ENCODE data around the gene SYF2. TPM values are rescaled to one million over a fixed set of nuclear protein-coding genes. Genes with fewer than 3 reads are reported as not detected.

Gene SYF2
- total and polyA plus RNA-seq, 2 experiments from 2014 or later: 24.6 to 82.6 TPM

DNA sequence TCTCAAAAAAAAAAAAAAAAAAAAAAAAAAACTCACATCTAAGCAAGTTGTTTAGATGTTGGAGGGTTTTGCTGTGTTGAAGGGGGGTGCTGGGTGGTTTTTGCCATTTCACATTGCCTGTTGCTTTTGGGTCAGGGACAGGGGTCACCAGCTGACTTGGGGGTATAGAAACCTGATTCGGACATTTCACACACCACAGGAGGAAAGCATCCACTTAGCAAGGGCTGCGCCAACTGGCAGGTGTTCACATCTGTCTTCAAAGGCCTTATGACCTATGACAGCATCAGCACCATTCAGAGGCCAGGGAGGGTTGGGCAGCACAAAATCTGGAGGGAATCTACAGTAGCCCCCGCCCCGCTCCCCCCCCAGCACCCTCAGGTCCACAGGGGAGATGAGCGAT is 45.2 kb downstream of the SYF2 start (continued):
- TF ChIP-seq EZH2 (IDR thresholded peaks at IDR 0.05; ENCODE audit: low read depth, unreplicated experiment) (no peak), JUNB (IDR thresholded peaks at IDR 0.05; ENCODE audit: unreplicated experiment) (no peak)

DNA sequence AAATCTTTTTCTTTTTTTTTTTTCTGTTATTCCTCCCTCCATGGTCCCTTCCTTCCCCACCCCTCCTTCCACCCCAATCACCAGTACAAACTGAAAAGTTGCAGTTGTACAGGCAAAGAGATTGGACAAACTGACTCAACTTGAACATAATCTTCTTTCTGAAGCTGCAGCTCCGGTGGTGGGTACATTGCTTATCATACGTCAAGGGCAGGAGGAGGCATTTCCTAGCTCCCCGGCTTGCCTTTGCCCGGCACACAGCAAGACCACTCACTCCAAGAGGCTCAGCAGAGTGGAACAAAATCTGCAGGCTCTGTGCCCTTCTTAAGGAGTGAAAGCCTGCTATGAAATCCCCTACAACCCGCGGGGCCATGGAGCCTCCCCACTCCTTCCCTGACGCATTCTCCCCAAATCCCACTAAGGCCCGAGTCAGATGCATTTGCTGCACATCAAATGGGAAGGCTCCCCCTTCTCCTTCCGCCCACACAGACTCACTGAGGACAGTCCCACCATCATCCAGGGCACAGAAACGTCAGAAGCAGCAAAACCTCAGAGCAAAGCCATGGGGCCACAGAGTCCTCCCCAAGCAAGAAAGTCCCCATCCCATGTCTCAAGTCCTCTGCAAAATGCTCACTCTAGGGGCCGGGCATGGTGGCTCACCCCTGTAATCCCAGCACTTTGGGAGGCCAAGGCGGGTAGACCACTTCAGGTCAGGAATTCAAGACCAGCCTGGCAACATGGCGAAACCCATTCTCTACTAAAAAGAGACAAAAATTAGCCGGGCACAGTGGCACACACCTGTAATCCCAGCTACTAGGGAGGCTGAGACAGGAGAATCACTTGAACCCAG is 45.9 kb downstream of the SYF2 start:
- ATAC-seq (no peak), DNase-seq (ENCODE audit: low spot score) (no peak)
- Mint-ChIP-seq H3K36me3 (ENCODE audit: low read depth) (no peaks in the 10 kb centered on the region), H3K27ac (no peak overlapping the region), H3K4me1 (no peaks in the 10 kb centered on the region), H3K27me3 (ENCODE audit: insufficient read depth, low read depth, poor library complexity) (peaks cover 3% of the 10 kb centered on the region), H3K4me3 (no peak overlapping the region), H3K9me3 (no peaks in the 10 kb centered on the region)
- Histone ChIP-seq H3K27me3 (ENCODE audit: insufficient read depth) (no peaks in the 10 kb centered on the region), H4K20me1 (replicated peaks; ENCODE audit: insufficient read depth) (no peaks in the 10 kb centered on the region), H3K36me3 (ENCODE audit: insufficient read depth) (no peaks in the 10 kb centered on the region), H3K4me3 (no peak overlapping the region), H3F3A (replicated peaks; ENCODE audit: low read depth) (no peaks in the 10 kb centered on the region), H3K9me2 (ENCODE audit: insufficient read depth) (no peaks in the 10 kb centered on the region), H3K4me2 (no peak overlapping the region), H3K27ac (ENCODE audit: low read depth) (no peak overlapping the region), H2AFZ (no peak overlapping the region), H3K4me1 (ENCODE audit: insufficient read depth) (no peaks in the 10 kb centered on the region), H3K79me2 (replicated peaks; ENCODE audit: insufficient read depth) (no peaks in the 10 kb centered on the region)
- no peak for TF ChIP-seq STAT1 (IDR thresholded peaks at IDR 0.05; ENCODE audit: unreplicated experiment)
- no peak for TF ChIP-seq EZH2phosphoT487 (IDR thresholded peaks at IDR 0.05; ENCODE audit: unreplicated experiment)
- TF ChIP-seq, protein P1, sequence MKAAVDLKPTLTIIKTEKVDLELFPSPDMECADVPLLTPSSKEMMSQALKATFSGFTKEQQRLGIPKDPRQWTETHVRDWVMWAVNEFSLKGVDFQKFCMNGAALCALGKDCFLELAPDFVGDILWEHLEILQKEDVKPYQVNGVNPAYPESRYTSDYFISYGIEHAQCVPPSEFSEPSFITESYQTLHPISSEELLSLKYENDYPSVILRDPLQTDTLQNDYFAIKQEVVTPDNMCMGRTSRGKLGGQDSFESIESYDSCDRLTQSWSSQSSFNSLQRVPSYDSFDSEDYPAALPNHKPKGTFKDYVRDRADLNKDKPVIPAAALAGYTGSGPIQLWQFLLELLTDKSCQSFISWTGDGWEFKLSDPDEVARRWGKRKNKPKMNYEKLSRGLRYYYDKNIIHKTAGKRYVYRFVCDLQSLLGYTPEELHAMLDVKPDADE (IDR thresholded peaks at IDR 0.05): no peak
- TF ChIP-seq ZNF114 (CRISPR knock-in tag; IDR thresholded peaks at IDR 0.05): no peak
- TF ChIP-seq ZNF331 (CRISPR knock-in tag; IDR thresholded peaks at IDR 0.05; ENCODE audit: low read depth): no peak

DNA sequence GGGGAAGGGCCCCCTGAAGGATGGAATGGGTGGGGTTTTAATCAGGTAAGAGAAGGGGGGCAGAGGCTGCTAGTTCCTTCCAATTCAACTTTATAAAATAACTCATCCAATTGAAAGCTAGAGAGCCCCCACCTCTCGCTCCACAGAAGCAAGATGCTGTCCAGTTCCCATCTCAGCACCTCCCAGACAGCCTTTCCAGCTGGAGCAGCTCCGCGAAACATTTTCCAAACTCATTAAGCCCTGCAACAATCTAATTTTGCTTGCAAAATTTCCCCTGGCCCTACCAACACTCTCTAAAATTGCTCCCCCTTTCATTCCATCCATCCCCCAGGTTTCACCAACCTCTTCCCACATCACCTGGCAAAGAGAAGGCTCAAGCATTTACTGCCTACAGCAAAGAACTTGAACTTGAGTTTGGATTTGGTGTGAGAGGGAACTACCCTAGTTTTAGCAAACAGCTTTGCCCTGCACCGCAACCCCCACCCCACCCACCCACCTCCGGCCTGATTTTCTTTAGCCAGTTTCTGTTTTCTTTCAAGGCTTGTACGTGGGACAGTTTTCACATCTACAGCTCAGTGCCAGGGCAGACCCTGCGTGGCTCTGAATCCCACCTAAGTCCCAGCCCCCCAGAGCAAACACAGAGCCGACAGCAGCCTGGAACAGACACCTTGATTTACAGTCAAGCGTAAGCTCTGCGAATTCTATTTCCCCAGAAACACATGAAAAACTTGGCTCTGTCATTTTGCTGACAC is 46.7 kb downstream of the SYF2 start:
- ATAC-seq: no peak
- no peak overlapping the region for H2AFZ ChIP-seq
- Mint-ChIP-seq H3K27me3 (ENCODE audit: insufficient read depth, low read depth, poor library complexity) (peaks cover 3% of the 10 kb centered on the region), H3K36me3 (ENCODE audit: low read depth) (no peaks in the 10 kb centered on the region), H3K27ac (no peak overlapping the region), H3K4me3 (no peak overlapping the region), H3K4me1 (no peaks in the 10 kb centered on the region), H3K9me3 (no peaks in the 10 kb centered on the region)
- no peaks in the 10 kb centered on the region for H3K79me2 ChIP-seq (replicated peaks; ENCODE audit: insufficient read depth)
- H3K27ac ChIP-seq (ENCODE audit: low read depth): no peak overlapping the region
- no peaks in the 10 kb centered on the region for H3F3A ChIP-seq (replicated peaks; ENCODE audit: low read depth)
- DNase-seq (ENCODE audit: low spot score): no peak
- no peak overlapping the region for H3K4me3 ChIP-seq
- H3K9me2 ChIP-seq (ENCODE audit: insufficient read depth): no peaks in the 10 kb centered on the region
- no peak overlapping the region for H3K4me2 ChIP-seq
- no peaks in the 10 kb centered on the region for H3K36me3 ChIP-seq (ENCODE audit: insufficient read depth)
- no peaks in the 10 kb centered on the region for H3K27me3 ChIP-seq (ENCODE audit: insufficient read depth)
- no peaks in the 10 kb centered on the region for H4K20me1 ChIP-seq (replicated peaks; ENCODE audit: insufficient read depth)
- TF ChIP-seq, protein P2, sequence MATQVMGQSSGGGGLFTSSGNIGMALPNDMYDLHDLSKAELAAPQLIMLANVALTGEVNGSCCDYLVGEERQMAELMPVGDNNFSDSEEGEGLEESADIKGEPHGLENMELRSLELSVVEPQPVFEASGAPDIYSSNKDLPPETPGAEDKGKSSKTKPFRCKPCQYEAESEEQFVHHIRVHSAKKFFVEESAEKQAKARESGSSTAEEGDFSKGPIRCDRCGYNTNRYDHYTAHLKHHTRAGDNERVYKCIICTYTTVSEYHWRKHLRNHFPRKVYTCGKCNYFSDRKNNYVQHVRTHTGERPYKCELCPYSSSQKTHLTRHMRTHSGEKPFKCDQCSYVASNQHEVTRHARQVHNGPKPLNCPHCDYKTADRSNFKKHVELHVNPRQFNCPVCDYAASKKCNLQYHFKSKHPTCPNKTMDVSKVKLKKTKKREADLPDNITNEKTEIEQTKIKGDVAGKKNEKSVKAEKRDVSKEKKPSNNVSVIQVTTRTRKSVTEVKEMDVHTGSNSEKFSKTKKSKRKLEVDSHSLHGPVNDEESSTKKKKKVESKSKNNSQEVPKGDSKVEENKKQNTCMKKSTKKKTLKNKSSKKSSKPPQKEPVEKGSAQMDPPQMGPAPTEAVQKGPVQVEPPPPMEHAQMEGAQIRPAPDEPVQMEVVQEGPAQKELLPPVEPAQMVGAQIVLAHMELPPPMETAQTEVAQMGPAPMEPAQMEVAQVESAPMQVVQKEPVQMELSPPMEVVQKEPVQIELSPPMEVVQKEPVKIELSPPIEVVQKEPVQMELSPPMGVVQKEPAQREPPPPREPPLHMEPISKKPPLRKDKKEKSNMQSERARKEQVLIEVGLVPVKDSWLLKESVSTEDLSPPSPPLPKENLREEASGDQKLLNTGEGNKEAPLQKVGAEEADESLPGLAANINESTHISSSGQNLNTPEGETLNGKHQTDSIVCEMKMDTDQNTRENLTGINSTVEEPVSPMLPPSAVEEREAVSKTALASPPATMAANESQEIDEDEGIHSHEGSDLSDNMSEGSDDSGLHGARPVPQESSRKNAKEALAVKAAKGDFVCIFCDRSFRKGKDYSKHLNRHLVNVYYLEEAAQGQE (IDR thresholded peaks at IDR 0.05; ENCODE audit: unreplicated experiment): no peak
- no peaks in the 10 kb centered on the region for H3K4me1 ChIP-seq (ENCODE audit: insufficient read depth)
